Raji (cell line): ENCODE data around the gene SPEN.

Source experiments
- POLR2A ChIP-seq: IDR thresholded peaks from 2 replicates; pipeline ENCODE4 v1.6.1; 2011; ENCODE audit warnings: low read depth, low read length, control low read depth; ENCODE audit not compliant: insufficient read depth

The SPEN gene

GRCh38 chr1:15911141-15911540 lies 63.6 kb downstream of the SPEN start:
- TF ChIP-seq POLR2A = no peak

GRCh38 chr1:15911927-15912326 lies 64.4 kb downstream of the SPEN start:
- no peak for TF ChIP-seq POLR2A

GRCh38 chr1:15915991-15916390 lies 68.5 kb downstream of the SPEN start:
- no peak for TF ChIP-seq POLR2A

- TF ChIP-seq POLR2A = no peak
These were observed 68.9 kb downstream of the SPEN start for GRCh38 chr1:15916417-15916816.

GRCh38 chr1:15916916-15917315 lies 69.4 kb downstream of the SPEN start:
- no peak for TF ChIP-seq POLR2A

GRCh38 chr1:15918962-15919715 lies 71.6 kb downstream of the SPEN start:
- no peak for TF ChIP-seq POLR2A

- TF ChIP-seq POLR2A = no peak
These were observed 75.7 kb downstream of the SPEN start for GRCh38 chr1:15923241-15923640.

GRCh38 chr1:15928971-15929965 lies 81.8 kb downstream of the SPEN start:
- no peak for TF ChIP-seq POLR2A

GRCh38 chr1:15931401-15931800 lies 83.9 kb downstream of the SPEN start:
- no peak for TF ChIP-seq POLR2A

GRCh38 chr1:15931884-15932283 lies 84.4 kb downstream of the SPEN start:
- TF ChIP-seq POLR2A = no peak

GRCh38 chr1:15932612-15933011 lies 85.1 kb downstream of the SPEN start:
- no peak for TF ChIP-seq POLR2A

GRCh38 chr1:15933684-15934083 lies 86.2 kb downstream of the SPEN start:
- no peak for TF ChIP-seq POLR2A

- TF ChIP-seq POLR2A = no peak
These were observed 86.9 kb downstream of the SPEN start for GRCh38 chr1:15934211-15935055.

GRCh38 chr1:15935056-15935950 lies 87.8 kb downstream of the SPEN start:
- TF ChIP-seq POLR2A = no peak
